ENCODE measurements around the gene CPNE8.

- no peak for TF ChIP-seq CTCF (conservative IDR thresholded peaks at IDR 0.05)
- TF ChIP-seq EZH2 (IDR thresholded peaks at IDR 0.05; ENCODE audit: low read depth) = no peak
These were observed 15.1 kb downstream of the CPNE8 start for GRCh38 chr12:38890102-38890855.
